NCI-H2227 (cell line): ENCODE data around the gene SOCS4.
"Not testable (repeated sequence)": the region's sequence is repeated elsewhere in the genome, so short reads cannot be mapped to it uniquely, and the experiment has no call there.

Source experiments
- DNase-seq: peaks from one replicate; lab custom pipeline; 2025; ENCODE audit not compliant: unreplicated experiment; lab: John Stamatoyannopoulos, UW

Gene SOCS4

GRCh38 chr14:55026793-55027561, at the start of gene SOCS4, which contains the start of gene WDHD1:
Gene SOCS4, plus strand, starts transcription at chr14:55027236. Its CDS starts 15,806 bp downstream, at chr14:55043042.
Gene WDHD1, minus strand, starts transcription at chr14:55027099. Its CDS starts 312 bp downstream, at chr14:55026787.
- peak; percentile 96 for DNase-seq

- DNase-seq = no peak
These were observed 48.0 kb upstream of the SOCS4 start for GRCh38 chr14:54979039-54979438.

GRCh38 chr14:54981698-54982097, 45.3 kb upstream of the SOCS4 start:
- DNase-seq = peak; percentile 7

- DNase-seq = no peak
These were observed 41.9 kb upstream of the SOCS4 start for GRCh38 chr14:54985156-54985555.

GRCh38 chr14:55000381-55000780, 26.7 kb upstream of the SOCS4 start:
- DNase-seq = no peak

- no peak for DNase-seq
These were observed 22.0 kb upstream of the SOCS4 start for GRCh38 chr14:55005071-55005470.

- no peak for DNase-seq
These were observed 12.0 kb upstream of the SOCS4 start for GRCh38 chr14:55015006-55015405.

- no peak for DNase-seq
These were observed 7.0 kb upstream of the SOCS4 start for GRCh38 chr14:55019968-55020554.

GRCh38 chr14:55024365-55024764, 2.7 kb upstream of the SOCS4 start:
- DNase-seq = not testable (repeated sequence)

GRCh38 chr14:55025948-55026347, 1.1 kb upstream of the SOCS4 start:
- DNase-seq = no peak

- no peak for DNase-seq
These were observed 619 bp upstream of the SOCS4 start for GRCh38 chr14:55026441-55026792.

- no peak for DNase-seq
These were observed 1.0 kb downstream of the SOCS4 start for GRCh38 chr14:55028066-55028465.

GRCh38 chr14:55028476-55028875, 1.4 kb downstream of the SOCS4 start:
- no peak for DNase-seq

GRCh38 chr14:55031190-55031589, 4.2 kb downstream of the SOCS4 start:
- no peak for DNase-seq

- not testable (repeated sequence) for DNase-seq
These were observed 11.0 kb downstream of the SOCS4 start for GRCh38 chr14:55037995-55038394.

GRCh38 chr14:55038708-55039107, 11.7 kb downstream of the SOCS4 start:
- DNase-seq = no peak

- DNase-seq = no peak
These were observed 16.5 kb downstream of the SOCS4 start for GRCh38 chr14:55043528-55043927.

- DNase-seq = no peak
These were observed 18.1 kb downstream of the SOCS4 start for GRCh38 chr14:55045087-55045486.

GRCh38 chr14:55047301-55048053, 20.4 kb downstream of the SOCS4 start:
- DNase-seq = no peak

GRCh38 chr14:55048900-55049436, 21.9 kb downstream of the SOCS4 start:
- peak; percentile 39 for DNase-seq

GRCh38 chr14:55051165-55051422, 24.1 kb downstream of the SOCS4 start:
- DNase-seq = no peak
